ENCODE results near the gene TENM4.

Gene TENM4

DNA sequence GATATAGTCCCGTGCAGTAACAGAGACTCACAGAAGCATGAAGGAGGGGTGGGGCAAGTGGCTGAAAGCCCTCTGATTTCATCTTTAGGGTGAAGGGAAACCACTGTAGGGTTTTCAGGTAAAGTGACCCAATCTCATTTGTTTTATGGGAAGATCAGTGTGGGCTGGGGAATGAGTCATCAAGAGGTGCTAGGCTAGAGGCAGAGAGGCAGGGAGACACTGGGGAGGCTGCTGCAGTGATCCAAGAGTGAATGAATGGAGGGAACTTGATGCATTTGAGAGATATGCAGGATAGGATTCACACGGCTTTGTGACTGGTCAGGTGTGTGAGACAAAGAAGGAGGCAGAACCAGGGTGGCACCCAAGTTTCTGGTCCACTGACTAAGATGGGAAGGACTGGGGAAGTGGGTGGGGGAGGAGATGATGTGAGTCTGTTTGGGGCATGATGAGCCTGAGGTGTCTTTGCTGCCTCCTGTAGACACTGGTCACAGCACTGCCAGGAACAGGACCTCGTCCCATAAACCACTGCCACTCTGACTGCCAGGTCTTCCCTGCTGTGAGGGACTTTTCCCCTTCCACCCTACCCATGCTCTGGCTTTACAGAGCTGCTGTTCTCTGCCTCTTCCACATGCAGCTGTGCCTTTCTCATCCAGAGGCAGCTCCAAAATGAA, 239.0 kb downstream of the TENM4 start:
- no peak for DNase-seq (ENCODE audit: extremely low read depth, low read depth)
- TF ChIP-seq, protein P1, sequence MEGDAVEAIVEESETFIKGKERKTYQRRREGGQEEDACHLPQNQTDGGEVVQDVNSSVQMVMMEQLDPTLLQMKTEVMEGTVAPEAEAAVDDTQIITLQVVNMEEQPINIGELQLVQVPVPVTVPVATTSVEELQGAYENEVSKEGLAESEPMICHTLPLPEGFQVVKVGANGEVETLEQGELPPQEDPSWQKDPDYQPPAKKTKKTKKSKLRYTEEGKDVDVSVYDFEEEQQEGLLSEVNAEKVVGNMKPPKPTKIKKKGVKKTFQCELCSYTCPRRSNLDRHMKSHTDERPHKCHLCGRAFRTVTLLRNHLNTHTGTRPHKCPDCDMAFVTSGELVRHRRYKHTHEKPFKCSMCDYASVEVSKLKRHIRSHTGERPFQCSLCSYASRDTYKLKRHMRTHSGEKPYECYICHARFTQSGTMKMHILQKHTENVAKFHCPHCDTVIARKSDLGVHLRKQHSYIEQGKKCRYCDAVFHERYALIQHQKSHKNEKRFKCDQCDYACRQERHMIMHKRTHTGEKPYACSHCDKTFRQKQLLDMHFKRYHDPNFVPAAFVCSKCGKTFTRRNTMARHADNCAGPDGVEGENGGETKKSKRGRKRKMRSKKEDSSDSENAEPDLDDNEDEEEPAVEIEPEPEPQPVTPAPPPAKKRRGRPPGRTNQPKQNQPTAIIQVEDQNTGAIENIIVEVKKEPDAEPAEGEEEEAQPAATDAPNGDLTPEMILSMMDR (IDR thresholded peaks at IDR 0.05; ENCODE audit: low read depth, low read length) = no peak

GRCh38 chr11:79200398-79201070, 240.3 kb downstream of the TENM4 start:
- TF ChIP-seq, protein P1 (IDR thresholded peaks at IDR 0.05; ENCODE audit: low read depth, low read length) = no peak
- no peak for DNase-seq (ENCODE audit: extremely low read depth, low read depth)

- DNase-seq (ENCODE audit: extremely low read depth, low read depth) = no peak
- TF ChIP-seq, protein P1 (IDR thresholded peaks at IDR 0.05; ENCODE audit: low read depth, low read length) = no peak
Observed at GRCh38 chr11:79199729-79200354, 241.0 kb downstream of the TENM4 start.

- TF ChIP-seq, protein P1 (IDR thresholded peaks at IDR 0.05; ENCODE audit: low read depth, low read length) = no peak
Observed at GRCh38 chr11:79198898-79199250, 242.0 kb downstream of the TENM4 start.

GRCh38 chr11:79198203-79198897, 242.5 kb downstream of the TENM4 start:
- TF ChIP-seq, protein P1 (IDR thresholded peaks at IDR 0.05; ENCODE audit: low read depth, low read length) = no peak
- DNase-seq (ENCODE audit: extremely low read depth, low read depth) = no peak

More at GRCh38 chr11:79198898-79199250, 242.0 kb downstream of the TENM4 start:
- no peak for DNase-seq (ENCODE audit: extremely low read depth, low read depth)

- TF ChIP-seq, protein P1 (IDR thresholded peaks at IDR 0.05; ENCODE audit: low read depth, low read length) = no peak
- DNase-seq (ENCODE audit: extremely low read depth, low read depth) = no peak
Observed at GRCh38 chr11:79196950-79197349, 243.9 kb downstream of the TENM4 start.

Data from AG09319 (cell line).